Lower leg skin (tissue), 3 donors: ENCODE data around the gene EPHB2.

Experiments used
- POLR2A ChIP-seq, 2 donors: fragments of 450-650 bp; IDR thresholded peaks; one replicate each; pipeline ENCODE4 v1.6.1; 2016 to 2017; ENCODE audit warnings: antibody characterized with exemption in 2 of 2, mild to moderate bottlenecking in 1 of 2, moderate library complexity in 1 of 2
- TF ChIP-seq, protein P1 (sequence below), 3 donors: fragments of 450-650 bp; IDR thresholded peaks; one replicate each; pipeline ENCODE4 v1.5.1; 2016; ENCODE audit warnings: antibody characterized with exemption in 3 of 3, mild to moderate bottlenecking in 3 of 3, moderate library complexity in 2 of 3

DNA sequence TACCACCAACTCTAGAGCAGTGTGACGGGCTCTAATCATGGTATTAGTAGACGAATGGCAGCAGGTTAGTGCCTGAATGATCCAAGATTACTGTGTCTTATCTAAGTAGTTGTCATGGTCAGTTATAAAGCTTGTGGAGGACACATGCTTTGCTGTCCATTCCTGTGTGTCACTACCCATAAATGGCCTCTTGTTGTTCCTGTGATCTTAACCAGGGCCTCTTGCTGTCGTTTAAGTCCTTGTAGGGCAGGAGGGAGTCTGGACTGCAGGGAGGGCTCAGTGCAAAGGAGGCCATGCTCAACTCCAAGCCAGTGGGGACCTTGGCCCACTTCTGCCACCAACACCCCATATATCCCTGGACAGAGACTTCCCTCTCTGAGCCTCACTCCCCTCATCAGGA lies 130.5 kb downstream of the EPHB2 start:
- TF ChIP-seq, protein P1, sequence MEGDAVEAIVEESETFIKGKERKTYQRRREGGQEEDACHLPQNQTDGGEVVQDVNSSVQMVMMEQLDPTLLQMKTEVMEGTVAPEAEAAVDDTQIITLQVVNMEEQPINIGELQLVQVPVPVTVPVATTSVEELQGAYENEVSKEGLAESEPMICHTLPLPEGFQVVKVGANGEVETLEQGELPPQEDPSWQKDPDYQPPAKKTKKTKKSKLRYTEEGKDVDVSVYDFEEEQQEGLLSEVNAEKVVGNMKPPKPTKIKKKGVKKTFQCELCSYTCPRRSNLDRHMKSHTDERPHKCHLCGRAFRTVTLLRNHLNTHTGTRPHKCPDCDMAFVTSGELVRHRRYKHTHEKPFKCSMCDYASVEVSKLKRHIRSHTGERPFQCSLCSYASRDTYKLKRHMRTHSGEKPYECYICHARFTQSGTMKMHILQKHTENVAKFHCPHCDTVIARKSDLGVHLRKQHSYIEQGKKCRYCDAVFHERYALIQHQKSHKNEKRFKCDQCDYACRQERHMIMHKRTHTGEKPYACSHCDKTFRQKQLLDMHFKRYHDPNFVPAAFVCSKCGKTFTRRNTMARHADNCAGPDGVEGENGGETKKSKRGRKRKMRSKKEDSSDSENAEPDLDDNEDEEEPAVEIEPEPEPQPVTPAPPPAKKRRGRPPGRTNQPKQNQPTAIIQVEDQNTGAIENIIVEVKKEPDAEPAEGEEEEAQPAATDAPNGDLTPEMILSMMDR (IDR thresholded peaks at IDR 0.05), result no peak
- no peak for TF ChIP-seq POLR2A (IDR thresholded peaks at IDR 0.05)
